ENCODE measurements around the gene DNAJC5.
A peak's percentile ranks its signal among the peaks of the same experiment; 100 is the strongest.
"Not testable (repeated sequence)": the region's sequence is repeated elsewhere in the genome, so short reads cannot be mapped to it uniquely, and the experiment has no call there.

The DNAJC5 gene

GRCh38 chr20:63957004-63957689 lies 62.2 kb downstream of the DNAJC5 start:
- peak; percentile 51 to 54 for DNase-seq

- DNase-seq, result no peak
These were observed 62.9 kb downstream of the DNAJC5 start for GRCh38 chr20:63957690-63958441.

DNA sequence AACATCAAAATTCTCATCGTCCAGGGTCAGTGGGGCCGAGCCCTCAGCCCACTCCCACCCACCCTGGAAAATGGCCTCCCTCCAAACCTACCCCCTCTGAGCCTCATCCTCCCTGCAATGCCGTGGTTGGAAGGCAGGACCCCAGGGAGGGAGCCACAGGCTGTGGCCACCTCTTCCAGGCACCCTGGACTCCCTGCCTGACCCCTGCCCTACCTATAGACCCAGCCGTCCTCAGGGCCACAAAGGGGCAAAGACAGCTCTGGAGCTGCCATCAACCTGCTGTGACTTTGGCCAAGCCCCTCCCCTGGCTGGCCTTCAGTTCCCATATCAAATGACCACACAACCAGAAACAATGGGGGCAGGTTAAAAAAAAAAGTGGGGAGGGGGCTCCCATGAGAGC lies 63.5 kb downstream of the DNAJC5 start:
- DNase-seq, result no peak

DNA sequence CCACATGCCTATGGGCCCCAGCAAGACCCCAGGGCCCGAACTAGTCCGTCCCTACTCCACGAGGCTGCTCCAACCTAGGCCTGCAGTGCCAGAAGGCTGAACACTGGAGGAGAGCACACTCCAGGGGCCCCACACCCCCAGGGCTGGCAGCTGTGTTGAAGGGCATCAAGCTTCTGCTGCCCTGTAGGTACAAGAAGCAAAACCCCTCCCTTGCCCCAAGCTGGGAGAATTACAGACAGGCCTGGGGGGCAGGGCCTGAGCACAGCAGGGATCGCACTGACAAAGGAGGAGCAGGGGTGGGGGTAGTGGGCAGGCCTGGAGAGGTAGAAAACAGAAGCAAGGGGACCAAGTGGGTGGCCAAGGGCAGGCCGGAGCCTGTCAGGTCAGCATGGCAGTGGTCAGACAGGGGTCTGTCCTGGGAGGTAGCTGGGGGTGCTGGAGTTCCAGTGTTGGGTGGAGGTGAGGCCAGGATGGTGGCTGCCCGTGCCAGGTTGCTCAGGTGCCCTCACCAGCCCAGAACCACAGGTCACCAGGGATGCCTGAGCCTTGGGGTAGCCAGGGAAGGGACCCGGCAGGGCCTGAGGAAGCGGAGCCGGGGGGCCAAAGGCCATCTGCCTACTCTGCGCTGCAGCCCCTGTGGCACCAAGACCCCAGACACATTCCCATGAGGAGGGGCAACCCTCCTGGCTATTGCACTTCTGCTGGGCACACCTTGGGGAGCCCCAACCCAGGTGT lies 64.2 kb downstream of the DNAJC5 start:
- no peak for DNase-seq

GRCh38 chr20:63959699-63960075 lies 64.8 kb downstream of the DNAJC5 start:
- no peak for DNase-seq

GRCh38 chr20:63960654-63961621 lies 66.0 kb downstream of the DNAJC5 start:
- not testable (repeated sequence) for DNase-seq

- no peak for DNase-seq
These were observed 66.9 kb downstream of the DNAJC5 start for GRCh38 chr20:63961664-63962425.

GRCh38 chr20:63962426-63963347 lies 67.8 kb downstream of the DNAJC5 start:
- DNase-seq, result no peak

GRCh38 chr20:63963348-63963741 lies 68.4 kb downstream of the DNAJC5 start:
- DNase-seq, result no peak

DNA sequence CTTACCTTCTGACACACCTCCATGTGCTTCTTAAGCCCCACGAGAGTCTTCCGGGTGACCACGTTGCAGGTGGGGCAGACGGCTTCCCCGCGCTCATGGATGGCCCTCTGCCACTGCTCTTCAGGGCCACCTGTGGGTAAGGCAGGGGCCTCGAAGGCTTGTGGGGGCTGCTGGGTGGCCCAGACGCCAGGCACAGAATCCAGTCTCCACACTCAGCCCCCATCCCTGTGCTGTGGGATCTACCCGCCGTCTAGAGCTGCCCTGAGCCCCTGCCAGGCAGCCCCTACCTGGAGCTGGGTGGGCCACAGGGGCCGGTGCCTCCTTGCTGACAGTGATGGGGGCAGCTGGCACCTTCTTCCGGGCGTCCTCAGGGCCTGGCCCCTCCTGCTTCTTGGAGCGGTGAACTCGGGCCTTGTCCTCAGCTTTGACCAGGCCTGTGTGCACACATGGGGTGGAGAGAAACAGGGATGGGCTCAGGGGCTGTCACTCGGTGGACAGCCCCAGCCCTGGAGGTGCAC lies 68.9 kb downstream of the DNAJC5 start:
- DNase-seq, result no peak

DNA sequence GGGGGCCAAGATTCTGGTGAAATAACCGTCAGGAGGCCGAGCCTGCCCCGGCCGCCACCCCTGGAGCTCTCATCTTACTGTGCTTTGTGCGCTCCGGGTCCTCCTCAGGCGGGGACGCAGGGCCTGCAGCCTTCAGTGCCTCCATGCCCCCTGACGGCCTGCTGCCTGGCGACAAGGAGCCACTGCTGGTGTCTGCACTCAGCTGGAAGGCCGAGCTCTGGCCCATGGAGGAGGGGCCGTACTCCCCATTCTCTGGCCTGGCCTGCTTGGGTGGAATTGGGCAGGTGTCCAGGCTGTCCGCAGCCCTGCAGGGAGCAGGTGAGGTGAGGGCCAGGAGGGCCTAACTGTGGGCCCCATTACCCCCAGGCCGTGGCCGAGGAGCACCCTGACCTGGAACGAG lies 69.5 kb downstream of the DNAJC5 start:
- DNase-seq, result no peak

- no peak for DNase-seq
These were observed 71.4 kb downstream of the DNAJC5 start for GRCh38 chr20:63966172-63966943.

- DNase-seq, result no peak
These were observed 72.0 kb downstream of the DNAJC5 start for GRCh38 chr20:63966944-63967322.

GRCh38 chr20:63967330-63968135 lies 72.6 kb downstream of the DNAJC5 start:
- no peak for DNase-seq

GRCh38 chr20:63968136-63968927 lies 73.4 kb downstream of the DNAJC5 start:
- no peak for DNase-seq

DNA sequence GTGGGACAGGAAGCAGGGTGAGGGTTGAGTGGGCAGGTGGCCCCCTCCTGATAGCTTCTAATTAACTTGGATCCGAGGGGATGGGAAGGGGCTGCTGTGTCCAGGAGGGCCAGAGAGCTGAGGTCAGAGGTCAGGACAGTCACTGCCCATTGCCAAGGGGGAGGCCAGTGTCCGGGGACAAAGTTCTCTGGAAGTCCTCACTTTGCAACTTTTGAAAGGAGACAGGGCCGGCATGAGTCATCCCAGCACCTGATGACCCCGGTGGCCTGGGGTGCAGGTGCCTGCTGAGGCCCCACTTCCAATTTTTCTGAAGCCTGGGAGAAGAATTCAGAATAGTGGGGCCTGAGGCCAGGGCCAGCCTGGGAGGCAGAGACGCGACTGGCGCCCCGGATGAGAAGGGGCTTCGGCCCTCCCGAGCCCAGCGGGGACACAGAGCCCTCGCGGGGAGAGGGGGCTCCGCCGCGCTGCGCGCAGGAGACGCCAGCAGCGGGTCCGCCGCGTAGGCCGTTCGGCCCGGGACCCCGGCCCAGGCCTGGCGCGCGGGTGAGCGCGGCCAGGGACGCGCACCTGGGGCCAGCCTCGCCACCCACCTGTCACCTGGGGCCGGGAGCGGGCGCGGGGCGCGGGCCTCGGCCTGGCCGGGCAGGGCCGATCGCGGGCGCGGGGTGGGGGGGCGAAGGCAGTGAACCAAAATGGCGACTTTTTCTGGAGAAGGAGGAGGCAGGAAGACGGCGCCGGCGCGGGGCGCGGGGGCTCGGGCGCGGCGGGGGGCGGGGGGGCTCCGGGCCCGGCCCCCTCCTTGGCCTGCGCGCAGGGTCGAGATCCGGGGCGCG lies 74.2 kb downstream of the DNAJC5 start:
- DNase-seq, result peak in 1 of 2 donors; percentile 49

Data from CD4-positive, alpha-beta T cell treated with Interleukin-4 for 1 hour (primary cell).